GM18526 (cell line): ENCODE data around the gene HERPUD2.

Experiments
- POLR2A ChIP-seq: IDR thresholded peaks from 3 replicates; pipeline ENCODE4 v1.6.1; 2011; ENCODE audit not compliant: insufficient read length; ENCODE audit errors: extremely low read depth

HERPUD2 gene

DNA sequence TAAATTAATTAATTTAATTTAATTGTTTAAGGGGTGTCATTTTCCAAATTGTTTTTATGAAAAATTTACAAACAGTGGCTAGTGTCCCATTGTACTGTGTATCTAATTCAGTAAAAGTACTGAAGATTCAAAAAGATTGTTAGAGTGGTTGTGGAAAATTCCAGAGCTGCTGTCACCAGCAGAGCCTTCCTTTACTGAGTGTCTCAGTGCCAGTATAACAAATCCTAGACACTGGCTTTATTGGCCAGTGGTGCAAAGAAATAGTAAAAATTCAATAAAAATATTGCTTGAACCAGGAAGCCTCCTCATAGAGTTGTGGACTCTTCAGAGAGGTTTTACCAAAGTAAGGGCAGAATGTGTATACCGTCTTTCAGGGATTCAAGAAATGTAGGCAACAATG, 23.1 kb upstream of the HERPUD2 start:
- TF ChIP-seq POLR2A = no peak

DNA sequence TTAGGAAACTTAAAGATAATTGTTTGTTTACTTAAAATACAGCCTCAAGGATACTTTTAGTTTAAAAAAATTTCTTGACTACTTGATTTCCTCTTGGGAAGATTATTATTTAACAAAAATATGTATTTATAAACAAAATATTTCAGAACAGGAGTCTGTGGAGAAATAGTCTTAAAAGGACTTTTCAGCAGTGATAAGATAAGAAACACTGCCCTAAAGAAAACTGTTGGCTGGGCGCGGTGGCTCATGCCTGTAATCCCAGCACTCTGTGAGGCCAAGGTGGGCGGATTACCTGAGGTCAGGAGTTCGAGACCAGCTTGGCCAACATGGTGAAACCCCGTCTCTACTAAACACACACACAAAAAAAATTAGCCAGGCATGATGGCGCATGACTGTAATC, 22.6 kb upstream of the HERPUD2 start:
- no peak for TF ChIP-seq POLR2A

DNA sequence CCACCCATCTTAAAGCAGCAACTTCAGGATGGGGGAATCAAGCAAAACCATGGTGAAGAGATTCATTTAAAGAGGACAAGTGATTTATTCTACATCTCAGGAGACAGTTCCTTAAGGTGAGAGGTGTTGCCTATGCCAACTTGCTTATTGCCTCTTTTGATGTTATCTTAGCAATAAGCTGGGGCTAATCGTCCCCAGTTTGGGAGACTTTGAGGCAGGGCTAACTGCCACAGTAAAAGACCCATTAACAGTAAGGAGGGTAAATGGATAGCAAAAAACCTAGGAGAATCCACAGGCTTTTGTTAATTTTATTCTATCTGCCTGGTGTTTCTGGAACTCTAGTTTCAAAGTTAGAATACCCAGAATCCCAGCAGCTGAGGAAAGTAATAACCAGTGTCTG, 22.1 kb upstream of the HERPUD2 start:
- TF ChIP-seq POLR2A = no peak

DNA sequence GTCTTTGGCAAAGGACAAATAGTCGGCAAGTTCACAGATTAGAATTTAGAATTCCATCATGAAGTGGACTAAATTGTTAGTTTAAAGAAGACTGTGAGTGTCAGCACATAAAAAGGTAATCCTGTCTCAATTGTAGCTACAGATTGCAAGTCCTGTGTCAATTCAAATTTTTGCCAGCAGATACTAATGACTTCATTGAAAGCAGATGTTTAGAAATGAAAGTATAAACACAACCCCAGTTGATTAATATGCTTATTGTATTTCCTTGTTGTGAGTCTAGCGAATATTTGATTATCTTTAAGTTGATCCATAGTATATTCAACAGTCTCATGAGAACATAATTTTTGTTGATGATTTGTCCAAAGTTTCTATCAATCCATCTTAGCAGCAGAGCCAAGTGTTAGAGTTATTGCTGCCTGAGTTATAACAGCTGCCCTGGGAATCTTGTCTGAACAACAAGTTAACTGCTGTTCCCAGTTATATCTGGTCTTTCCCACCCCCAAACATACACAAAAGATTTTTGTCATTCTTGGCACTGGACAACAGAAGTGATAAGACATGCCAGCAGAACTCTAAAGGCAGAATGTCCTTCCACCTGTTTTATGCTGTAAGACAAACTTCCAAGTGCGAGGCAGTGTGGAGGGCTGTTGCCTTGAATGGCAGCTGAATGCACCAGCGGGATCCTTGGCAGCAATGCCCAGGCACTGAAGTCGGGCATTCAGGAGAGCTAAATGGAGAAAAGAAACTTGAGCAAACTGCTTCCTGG, 21.3 kb upstream of the HERPUD2 start:
- TF ChIP-seq POLR2A = no peak

DNA sequence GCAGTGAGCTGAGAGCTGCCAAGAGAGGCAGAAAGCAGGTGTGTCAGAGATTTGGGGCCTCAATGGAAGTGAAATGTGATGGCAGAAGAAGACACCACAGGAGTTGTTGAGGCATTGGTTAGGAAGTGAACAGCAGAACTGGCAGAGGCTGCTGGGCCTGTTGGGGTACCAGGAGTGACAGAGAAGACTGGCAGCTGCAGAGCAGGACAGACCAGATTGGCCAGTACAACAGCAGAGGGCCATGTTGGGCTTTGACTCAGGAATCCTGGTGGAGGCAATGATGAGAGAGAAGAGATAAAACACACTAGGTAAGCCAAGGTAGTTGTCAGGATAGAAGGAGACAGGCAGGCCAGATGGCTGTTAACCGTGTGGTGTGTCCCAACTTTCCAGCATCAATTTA, 19.9 kb upstream of the HERPUD2 start:
- TF ChIP-seq POLR2A = no peak

DNA sequence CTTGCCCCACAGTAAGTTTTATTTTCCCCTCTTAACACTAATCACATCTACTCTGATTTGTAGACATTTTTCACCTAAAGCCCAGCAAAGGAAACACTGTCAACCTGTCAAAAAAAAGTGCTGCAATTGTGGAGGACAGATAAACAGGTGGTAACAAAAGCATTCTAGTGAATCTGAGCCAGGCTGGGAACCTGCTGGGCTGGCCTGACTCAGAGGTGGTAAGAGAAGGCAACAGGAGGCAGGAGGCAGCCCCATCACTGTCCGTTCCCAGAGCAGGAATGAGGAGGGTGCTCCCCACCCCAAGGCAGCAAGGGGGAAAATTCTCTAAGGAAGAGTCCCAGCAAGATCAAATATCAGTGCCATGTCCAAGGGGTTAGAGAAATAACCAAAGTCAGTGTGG, 19.5 kb upstream of the HERPUD2 start:
- TF ChIP-seq POLR2A = no peak

DNA sequence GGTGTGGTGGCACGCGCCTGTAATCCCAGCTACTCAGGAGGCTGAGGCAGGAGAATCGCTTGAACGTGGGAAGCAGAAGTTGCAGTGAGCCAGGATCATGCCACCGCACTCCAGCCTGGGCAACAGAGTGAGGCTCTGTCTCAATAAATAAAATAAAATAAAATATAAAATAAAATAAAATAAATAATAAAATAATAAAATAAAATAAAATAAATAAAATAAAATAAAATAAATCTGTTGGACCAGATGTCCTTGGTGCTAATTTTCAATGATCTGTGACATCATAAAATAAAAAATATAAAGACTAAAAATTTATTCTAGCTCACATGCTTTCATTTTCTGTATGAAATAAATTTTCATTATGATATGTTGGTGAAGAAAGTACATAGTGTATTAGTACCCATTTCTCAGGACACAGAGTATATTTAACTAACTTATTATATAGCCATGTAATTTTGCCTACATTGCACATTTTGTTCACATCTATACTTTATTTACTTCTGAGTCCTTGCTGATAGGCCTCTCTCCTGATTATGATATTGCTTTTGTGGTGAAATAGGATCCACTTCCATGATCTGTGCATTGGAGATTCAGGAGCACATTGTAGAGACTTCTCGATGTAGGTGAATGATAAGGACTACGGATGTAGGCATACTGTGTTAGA, 17.8 kb upstream of the HERPUD2 start:
- TF ChIP-seq POLR2A = no peak

DNA sequence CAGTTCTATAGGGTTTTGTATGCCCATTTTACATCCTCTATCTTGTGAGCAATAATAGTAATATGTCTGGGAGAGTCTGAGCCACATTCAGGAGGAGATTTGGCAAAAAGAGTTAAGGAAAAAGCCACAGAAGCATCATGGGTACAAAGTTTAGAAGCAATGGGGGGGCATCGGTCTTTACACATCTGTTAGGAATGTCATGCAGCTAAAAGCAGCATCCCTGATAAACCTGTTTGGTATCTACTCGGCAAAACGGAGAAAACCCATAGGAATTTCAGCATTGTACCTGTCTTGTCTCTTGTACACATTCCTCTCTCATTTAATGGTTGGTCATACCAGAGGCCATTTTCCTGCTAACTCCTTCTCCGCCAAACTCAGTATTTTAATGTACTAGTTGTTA, 12.5 kb upstream of the HERPUD2 start:
- TF ChIP-seq POLR2A = no peak

DNA sequence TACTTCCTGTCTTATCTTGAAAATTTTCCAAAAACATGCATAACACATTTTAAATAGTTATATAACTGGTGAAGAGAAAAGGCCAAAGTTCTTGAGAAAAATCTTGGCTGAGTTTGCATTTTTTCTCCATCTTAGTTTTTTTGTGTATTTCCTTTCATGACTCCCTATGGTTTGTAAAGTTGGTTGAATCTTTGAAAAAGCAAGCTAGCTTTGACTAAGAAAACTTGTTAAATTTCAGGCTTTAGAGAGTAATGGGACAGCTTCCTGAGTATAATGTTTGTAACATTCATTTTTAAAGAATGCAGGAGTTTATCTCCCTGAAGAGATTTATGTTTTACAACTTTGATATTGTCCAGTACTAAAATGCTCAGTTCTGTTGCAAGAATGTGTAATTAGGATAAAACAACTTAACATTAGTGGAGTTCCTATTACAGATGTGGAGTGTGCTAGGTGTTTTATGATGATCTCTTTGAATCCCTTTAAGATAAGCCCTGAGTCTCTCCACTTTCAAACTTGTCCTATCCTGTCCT, 11.1 kb upstream of the HERPUD2 start:
- no peak for TF ChIP-seq POLR2A

DNA sequence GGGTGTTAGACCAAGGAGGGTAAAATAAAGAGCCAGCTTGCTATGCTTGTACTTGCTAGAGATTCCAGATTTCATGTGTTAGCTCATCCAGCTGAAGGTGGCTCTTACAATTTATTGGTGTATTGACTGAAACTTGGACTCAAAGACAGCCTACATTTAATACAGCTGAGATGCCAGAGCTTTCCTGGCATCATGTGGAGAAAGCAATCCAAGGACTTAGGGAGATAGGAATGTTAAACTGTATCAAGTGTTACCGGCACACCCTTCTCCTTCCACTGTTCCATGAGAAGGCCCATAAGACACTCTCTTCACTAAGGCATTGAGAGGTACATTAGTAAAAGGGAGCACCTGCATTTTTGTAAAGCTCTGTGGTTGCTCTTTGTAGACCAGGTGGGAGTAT, 9.3 kb upstream of the HERPUD2 start:
- no peak for TF ChIP-seq POLR2A

DNA sequence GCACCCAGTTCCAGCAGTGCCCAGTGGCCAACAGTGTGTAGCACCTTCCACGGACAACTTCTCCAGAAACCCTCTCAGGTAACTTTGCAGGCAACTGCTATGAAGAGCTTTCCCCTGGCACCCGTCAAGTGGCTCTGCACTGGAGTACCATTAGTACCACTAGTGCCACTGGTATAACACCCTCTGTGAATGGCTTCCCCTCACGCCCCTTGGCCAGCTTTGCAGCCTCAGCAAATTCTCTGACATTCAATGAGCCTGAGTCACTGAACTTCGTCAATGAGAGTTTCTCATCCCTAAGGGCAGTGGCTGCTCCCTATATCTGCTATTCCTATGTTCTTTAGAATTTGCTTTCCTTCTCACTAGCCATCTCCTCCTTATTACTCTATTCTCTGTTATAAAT, 7.6 kb upstream of the HERPUD2 start:
- TF ChIP-seq POLR2A = no peak

DNA sequence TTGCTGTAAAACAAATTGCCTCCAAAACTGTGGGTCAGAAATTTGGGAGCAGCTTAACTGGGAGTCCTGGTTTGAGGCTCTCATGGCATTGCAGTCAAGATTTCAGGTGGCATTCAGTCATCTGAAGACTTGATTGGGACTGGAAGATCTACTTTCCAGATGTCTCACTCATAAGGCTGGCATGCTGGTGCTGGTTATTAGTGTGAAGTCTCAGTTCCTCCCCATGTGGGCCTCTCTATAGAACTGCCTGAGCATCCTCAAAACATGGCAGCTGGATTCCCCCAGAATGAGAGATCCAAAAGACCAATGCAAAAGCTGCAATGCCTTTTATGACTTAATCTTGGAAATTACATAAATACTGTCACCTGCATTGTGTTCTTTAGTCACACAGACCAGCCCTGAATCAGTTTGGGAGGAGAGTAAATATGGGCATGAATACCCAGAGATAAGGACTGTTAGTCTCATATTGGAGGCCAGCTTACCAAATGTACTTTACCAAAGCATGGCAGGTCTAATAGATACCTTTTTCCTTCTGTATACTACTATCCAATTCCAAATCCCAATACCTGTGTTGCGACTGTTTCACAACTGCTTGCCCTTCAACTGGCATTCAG, 6.5 kb upstream of the HERPUD2 start:
- no peak for TF ChIP-seq POLR2A

DNA sequence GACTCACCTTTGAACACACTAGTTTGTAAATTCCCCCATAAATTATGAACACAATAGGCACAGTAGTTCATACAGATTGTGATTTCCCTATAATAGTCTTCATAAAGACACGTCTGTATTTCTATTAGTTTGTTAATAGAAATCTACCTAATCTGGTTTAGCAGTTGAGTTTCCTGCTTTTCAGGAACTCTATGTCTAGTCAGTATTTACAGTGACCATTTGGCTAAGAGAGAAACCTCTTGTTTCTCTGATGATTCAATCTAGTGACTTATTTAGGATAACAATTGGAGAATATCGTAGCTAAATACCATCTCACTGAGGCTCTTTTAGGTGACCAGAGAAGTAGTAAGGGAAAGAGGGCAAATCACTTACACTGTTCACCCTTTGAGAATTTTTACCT, 5.9 kb upstream of the HERPUD2 start:
- TF ChIP-seq POLR2A = no peak

DNA sequence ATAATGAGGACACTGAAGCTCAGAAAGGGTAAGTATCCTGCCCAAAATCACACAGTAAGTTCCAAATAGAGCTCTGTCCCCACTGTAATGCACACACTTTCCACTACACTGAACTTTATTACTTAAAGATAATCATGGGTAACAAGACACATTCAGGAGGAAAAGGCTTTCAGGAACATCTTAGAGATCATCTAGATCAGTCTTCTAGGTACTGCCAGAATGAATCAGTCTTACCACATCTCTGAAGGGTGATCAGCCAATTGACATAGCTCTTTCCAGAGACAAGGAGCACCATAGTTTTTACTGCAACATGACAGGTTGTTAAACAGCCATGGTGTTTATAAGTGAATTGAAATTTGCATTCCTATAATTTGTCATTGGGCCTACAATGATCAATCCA, 5.4 kb upstream of the HERPUD2 start:
- TF ChIP-seq POLR2A = no peak

DNA sequence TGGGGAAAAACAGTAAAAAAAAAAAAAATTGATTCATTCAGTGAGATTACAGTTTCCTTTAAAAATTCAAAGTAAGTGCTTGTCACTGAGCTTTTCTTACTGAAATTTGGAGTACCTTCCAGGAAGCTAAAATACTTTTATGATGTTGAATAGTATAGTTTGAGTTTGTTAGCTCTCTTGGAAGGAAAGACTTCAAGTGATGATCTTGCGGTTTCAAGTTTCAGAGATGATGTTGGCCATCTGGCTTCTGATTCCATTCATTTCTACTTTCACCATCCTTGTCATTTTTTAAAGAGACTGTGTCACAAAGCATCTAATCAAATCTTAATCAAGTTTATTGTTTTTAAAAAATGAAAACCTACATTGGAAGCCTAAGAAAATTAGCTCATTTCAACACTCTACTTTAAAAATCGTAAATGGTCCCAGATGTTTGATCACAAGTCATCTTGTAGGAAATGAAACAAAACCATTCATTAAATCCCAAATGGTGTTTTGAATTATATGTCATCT, 4.9 kb upstream of the HERPUD2 start:
- no peak for TF ChIP-seq POLR2A
